Skeletal muscle satellite cell (primary cell): ENCODE measurements around the gene ICE2. TPM values are rescaled to one million over a fixed set of nuclear protein-coding genes. Genes with fewer than 3 reads are reported as not detected.

Source experiments
- H3K27me3 ChIP-seq: 2 replicates; pipeline ENCODE4 v1.7.0; 2013; ENCODE audit warnings: low read length; ENCODE audit not compliant: control insufficient read depth, insufficient read depth
- H3K36me3 ChIP-seq: 2 replicates; pipeline ENCODE4 v1.7.0; 2013; ENCODE audit warnings: mild to moderate bottlenecking, control low read depth, low read length; ENCODE audit not compliant: insufficient read depth
- H3K4me1 ChIP-seq: 2 replicates; pipeline ENCODE4 v1.7.0; 2013; ENCODE audit warnings: low read length; ENCODE audit not compliant: control insufficient read depth, insufficient read depth
- H3K4me2 ChIP-seq: 2 replicates; pipeline ENCODE4 v1.7.0; 2013; ENCODE audit warnings: mild to moderate bottlenecking, low read length
- H3K4me3 ChIP-seq: 2 replicates; pipeline ENCODE4 v1.7.0; 2013; ENCODE audit warnings: low read length
- H3K9ac ChIP-seq: 2 replicates; pipeline ENCODE4 v1.7.0; 2013; ENCODE audit warnings: mild to moderate bottlenecking, low read depth, low read length, moderate library complexity
- H3K9me3 ChIP-seq: replicated peaks from 2 replicates; pipeline ENCODE4 v1.7.0; 2013; ENCODE audit warnings: mild to moderate bottlenecking, control low read depth, low read length
- total RNA-seq: library from RNA; depleted of rRNA; stranded (reverse); fragments of >200 nt; gene quantifications from 2 replicates; pipeline ENCODE4 v1.2.3, GENCODE V29; 2012; rRNA removed

ICE2 gene
- total RNA-seq = 20.5 and 21.3 TPM in 2 replicates

DNA sequence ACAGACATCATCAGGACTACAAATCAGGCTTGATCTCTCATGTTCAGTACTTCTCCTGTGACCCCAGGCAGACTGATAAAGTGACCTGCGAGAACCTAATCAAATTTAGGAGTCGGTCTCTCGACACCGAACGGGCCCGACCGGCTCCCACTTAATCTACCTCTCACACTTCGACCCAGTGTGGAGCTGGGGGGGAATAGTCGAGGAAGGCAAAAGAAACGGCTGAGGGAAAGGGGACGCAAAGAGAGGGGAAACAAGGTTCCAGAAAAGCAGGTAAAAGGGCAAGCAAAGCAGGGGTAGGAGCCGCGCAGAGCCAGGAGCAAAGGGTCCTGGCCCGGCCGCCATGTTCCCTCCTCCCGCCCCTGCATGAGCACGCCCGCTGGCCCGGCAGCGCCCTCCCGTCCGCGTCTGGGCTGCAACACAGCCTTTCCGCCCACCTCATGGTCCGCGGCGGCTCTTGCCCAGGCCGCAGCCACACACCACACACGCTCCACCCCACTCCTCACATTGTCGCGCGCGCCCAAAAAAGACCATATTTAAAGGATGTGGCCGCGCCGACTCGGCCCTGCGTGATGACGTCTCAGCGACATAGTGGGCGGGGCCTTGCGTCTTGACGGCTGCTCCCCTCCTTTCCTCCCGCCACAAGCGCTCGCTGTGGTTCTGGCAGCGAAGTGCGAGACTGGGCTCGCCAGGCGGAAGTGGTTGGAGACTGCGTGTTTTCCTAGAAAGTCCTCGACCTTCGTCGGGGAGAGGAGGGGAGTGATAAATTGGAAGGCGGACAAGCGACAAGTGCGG, at the start of gene ICE2:
ICE2 (minus strand) TSS at position 577 of the 795 bp plus-strand sequence. CDS start 1,165 bp downstream, outside the sequence.
- peak within 1 kb of the TSS; percentile 90 for H3K9ac ChIP-seq
- H3K36me3 ChIP-seq = no peaks in the 10 kb centered on the region
- no peaks in the 10 kb centered on the region for H3K9me3 ChIP-seq
- H3K4me3 ChIP-seq = peak within 1 kb of the TSS; percentile 76
- no peaks in the 10 kb centered on the region for H3K27me3 ChIP-seq
- peak within 1 kb of the TSS; percentile 98 for H3K4me2 ChIP-seq
- H3K4me1 ChIP-seq = peaks cover 30% of the 10 kb centered on the region

DNA sequence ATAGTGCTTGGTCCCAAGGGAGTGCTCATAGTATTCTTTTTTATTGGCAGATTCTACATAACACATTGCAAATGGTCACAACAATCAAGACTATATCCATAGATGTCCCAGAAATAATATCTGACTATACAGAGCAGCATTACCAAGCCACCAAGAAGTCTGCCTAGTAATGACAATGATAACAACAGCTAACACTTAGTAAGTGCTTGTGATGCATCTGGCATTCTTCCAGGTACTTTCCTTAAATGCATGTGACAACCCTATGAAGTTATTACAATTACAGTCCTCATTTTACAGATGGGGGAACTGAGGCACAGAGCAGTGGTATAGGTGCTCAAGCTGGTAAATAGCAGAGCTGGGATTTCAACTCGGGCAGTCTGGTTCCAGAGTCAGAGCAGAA, 49.6 kb upstream of the ICE2 start:
- H3K9ac ChIP-seq = no peak overlapping the region
- no peaks in the 10 kb centered on the region for H3K36me3 ChIP-seq
- no peak overlapping the region for H3K4me3 ChIP-seq
- H3K4me1 ChIP-seq = peaks cover 17% of the 10 kb centered on the region
- no peaks in the 10 kb centered on the region for H3K27me3 ChIP-seq
- H3K9me3 ChIP-seq = no peaks in the 10 kb centered on the region
- H3K4me2 ChIP-seq = no peak overlapping the region

DNA sequence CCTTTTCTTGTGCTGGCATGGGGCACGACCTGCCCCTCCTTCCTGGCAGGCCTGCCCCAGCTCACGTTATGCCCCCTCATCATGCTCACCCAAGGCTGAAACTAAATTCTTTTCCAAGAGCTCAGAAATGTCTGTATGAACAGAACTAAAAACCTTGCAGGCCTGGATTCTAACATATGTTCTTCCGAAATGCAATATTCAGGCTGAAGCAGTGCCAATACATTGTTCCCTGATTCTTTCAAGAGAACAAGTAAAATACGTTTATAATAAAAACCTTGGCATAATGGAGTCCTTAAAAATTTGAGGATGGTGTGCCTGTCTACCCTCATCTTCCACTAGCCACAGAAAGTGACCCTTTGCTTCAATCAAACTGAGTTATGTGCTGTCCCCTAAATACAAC, 48.5 kb upstream of the ICE2 start:
- H3K9ac ChIP-seq = no peak overlapping the region
- no peaks in the 10 kb centered on the region for H3K36me3 ChIP-seq
- no peaks in the 10 kb centered on the region for H3K27me3 ChIP-seq
- no peak overlapping the region for H3K4me2 ChIP-seq
- no peak overlapping the region for H3K4me3 ChIP-seq
- no peaks in the 10 kb centered on the region for H3K9me3 ChIP-seq
- H3K4me1 ChIP-seq = peaks cover 28% of the 10 kb centered on the region

GRCh38 chr15:60526127-60526616, 47.2 kb upstream of the ICE2 start:
- no peaks in the 10 kb centered on the region for H3K36me3 ChIP-seq
- no peaks in the 10 kb centered on the region for H3K27me3 ChIP-seq
- no peak overlapping the region for H3K9ac ChIP-seq
- no peaks in the 10 kb centered on the region for H3K9me3 ChIP-seq
- no peak overlapping the region for H3K4me3 ChIP-seq
- peaks cover 30% of the 10 kb centered on the region for H3K4me1 ChIP-seq
- no peak overlapping the region for H3K4me2 ChIP-seq

- H3K4me3 ChIP-seq = no peak overlapping the region
- H3K9ac ChIP-seq = no peak overlapping the region
- H3K36me3 ChIP-seq = no peaks in the 10 kb centered on the region
- H3K4me1 ChIP-seq = peaks cover 33% of the 10 kb centered on the region
- H3K27me3 ChIP-seq = no peaks in the 10 kb centered on the region
- no peak overlapping the region for H3K4me2 ChIP-seq
- H3K9me3 ChIP-seq = no peaks in the 10 kb centered on the region
Observed at GRCh38 chr15:60525341-60526039, 46.5 kb upstream of the ICE2 start.

DNA sequence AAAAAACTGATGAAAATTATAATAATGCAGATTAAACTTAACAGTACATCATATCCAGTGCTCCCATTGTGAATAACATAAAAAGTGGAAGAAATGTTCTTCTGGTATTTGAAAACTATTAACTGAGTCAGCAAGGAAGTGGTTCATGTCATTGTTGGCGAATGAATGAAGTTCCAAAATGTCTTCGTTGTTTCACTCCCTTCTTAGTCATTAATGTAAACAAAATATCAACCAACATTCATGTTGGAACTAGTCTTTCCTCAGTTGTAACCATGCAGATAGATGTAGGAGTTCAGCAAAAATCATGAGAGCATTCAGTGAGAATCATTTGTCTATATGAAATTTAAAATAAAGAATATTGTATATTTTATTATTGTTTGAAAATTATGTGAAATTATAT, 44.1 kb upstream of the ICE2 start:
- Histone ChIP-seq H3K9me3 (no peaks in the 10 kb centered on the region), H3K27me3 (no peaks in the 10 kb centered on the region), H3K9ac (no peak overlapping the region), H3K4me1 (peaks cover 45% of the 10 kb centered on the region), H3K4me2 (no peak overlapping the region), H3K4me3 (no peak overlapping the region), H3K36me3 (no peaks in the 10 kb centered on the region)

- no peaks in the 10 kb centered on the region for H3K36me3 ChIP-seq
- H3K27me3 ChIP-seq = no peaks in the 10 kb centered on the region
- H3K4me1 ChIP-seq = peaks cover 45% of the 10 kb centered on the region
- no peak overlapping the region for H3K4me2 ChIP-seq
- no peaks in the 10 kb centered on the region for H3K9me3 ChIP-seq
- no peak overlapping the region for H3K9ac ChIP-seq
- H3K4me3 ChIP-seq = no peak overlapping the region
Observed at GRCh38 chr15:60520825-60521368, 42.0 kb upstream of the ICE2 start.

GRCh38 chr15:60520013-60520824, 41.3 kb upstream of the ICE2 start:
- Histone ChIP-seq H3K9ac (no peak overlapping the region), H3K4me3 (peak overlapping the region; percentile 44), H3K27me3 (no peaks in the 10 kb centered on the region), H3K36me3 (no peaks in the 10 kb centered on the region), H3K9me3 (no peaks in the 10 kb centered on the region), H3K4me2 (peak overlapping the region; percentile 39), H3K4me1 (peaks cover 38% of the 10 kb centered on the region)

- Histone ChIP-seq H3K9me3 (no peaks in the 10 kb centered on the region), H3K36me3 (no peaks in the 10 kb centered on the region), H3K4me3 (no peak overlapping the region), H3K9ac (no peak overlapping the region), H3K27me3 (no peaks in the 10 kb centered on the region), H3K4me1 (peaks cover 37% of the 10 kb centered on the region), H3K4me2 (peak overlapping the region; percentile 39)
Observed at GRCh38 chr15:60519218-60519617, 40.3 kb upstream of the ICE2 start.

DNA sequence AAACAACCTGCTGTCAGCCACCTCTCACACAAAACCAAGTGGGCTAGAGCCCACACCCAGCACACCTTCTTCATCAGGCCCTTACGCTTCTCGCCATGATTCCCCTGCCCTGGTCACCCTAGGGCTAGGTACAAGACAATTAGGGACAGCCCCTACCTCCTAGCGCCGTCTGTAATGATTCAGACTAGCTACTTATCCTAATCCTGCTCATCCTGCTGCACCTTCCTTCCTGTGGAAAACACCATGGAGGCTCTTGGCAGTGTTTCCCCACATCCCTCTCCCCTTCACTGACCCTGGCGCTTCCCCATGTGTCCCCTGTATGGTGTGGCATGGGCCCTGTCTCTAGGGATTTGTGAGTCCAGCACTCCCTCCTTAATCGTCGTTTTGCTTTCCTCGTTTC, 39.6 kb upstream of the ICE2 start:
- H3K27me3 ChIP-seq = no peaks in the 10 kb centered on the region
- H3K4me3 ChIP-seq = no peak overlapping the region
- H3K36me3 ChIP-seq = no peaks in the 10 kb centered on the region
- no peak overlapping the region for H3K9ac ChIP-seq
- no peak overlapping the region for H3K4me2 ChIP-seq
- peaks cover 31% of the 10 kb centered on the region for H3K4me1 ChIP-seq
- no peaks in the 10 kb centered on the region for H3K9me3 ChIP-seq
